ENCODE data around the gene MINDY4.

The MINDY4 gene

GRCh38 chr7:30877015-30877769 lies 106.0 kb downstream of the MINDY4 start:
- DNase-seq (ENCODE audit: low spot score) = no peak

- DNase-seq (ENCODE audit: low spot score) = no peak
These were observed 106.8 kb downstream of the MINDY4 start for GRCh38 chr7:30877993-30878392.

GRCh38 chr7:30879139-30880124 lies 108.2 kb downstream of the MINDY4 start:
- no peak for DNase-seq (ENCODE audit: low spot score)

- DNase-seq (ENCODE audit: low spot score) = no peak
These were observed 109.0 kb downstream of the MINDY4 start for GRCh38 chr7:30880125-30880720.

- no peak for DNase-seq (ENCODE audit: low spot score)
These were observed 109.7 kb downstream of the MINDY4 start for GRCh38 chr7:30880941-30881340.

GRCh38 chr7:30881448-30881847 lies 110.2 kb downstream of the MINDY4 start:
- no peak for DNase-seq (ENCODE audit: low spot score)

- peak; percentile 61 for DNase-seq (ENCODE audit: low spot score)
These were observed 113.7 kb downstream of the MINDY4 start for GRCh38 chr7:30884881-30885280.

- DNase-seq (ENCODE audit: low spot score) = no peak
These were observed 115.4 kb downstream of the MINDY4 start for GRCh38 chr7:30886608-30887011.

- DNase-seq (ENCODE audit: low spot score) = no peak
These were observed 116.3 kb downstream of the MINDY4 start for GRCh38 chr7:30887464-30887872.

- DNase-seq (ENCODE audit: low spot score) = no peak
These were observed 117.5 kb downstream of the MINDY4 start for GRCh38 chr7:30888747-30889146.

- DNase-seq (ENCODE audit: low spot score) = no peak
These were observed 119.0 kb downstream of the MINDY4 start for GRCh38 chr7:30890226-30890625.

GRCh38 chr7:30893357-30893756 lies 122.1 kb downstream of the MINDY4 start:
- no peak for DNase-seq (ENCODE audit: low spot score)

- DNase-seq (ENCODE audit: low spot score) = no peak
These were observed 122.8 kb downstream of the MINDY4 start for GRCh38 chr7:30894009-30894408.

- DNase-seq (ENCODE audit: low spot score) = no peak
These were observed 123.8 kb downstream of the MINDY4 start for GRCh38 chr7:30894866-30895605.

GRCh38 chr7:30896036-30896435 lies 124.8 kb downstream of the MINDY4 start:
- DNase-seq (ENCODE audit: low spot score) = no peak

- no peak for DNase-seq (ENCODE audit: low spot score)
These were observed 125.8 kb downstream of the MINDY4 start for GRCh38 chr7:30896783-30897637.

- DNase-seq (ENCODE audit: low spot score) = no peak
These were observed 126.6 kb downstream of the MINDY4 start for GRCh38 chr7:30897770-30898169.

GRCh38 chr7:30898411-30898810 lies 127.2 kb downstream of the MINDY4 start:
- no peak for DNase-seq (ENCODE audit: low spot score)

GRCh38 chr7:30899066-30899465 lies 127.8 kb downstream of the MINDY4 start:
- DNase-seq (ENCODE audit: low spot score) = no peak

GRCh38 chr7:30899630-30900029 lies 128.4 kb downstream of the MINDY4 start:
- no peak for DNase-seq (ENCODE audit: low spot score)
